GM18861 (cell line): ENCODE measurements around the gene PLD6.
A peak's percentile ranks its signal among the peaks of the same experiment; 100 is the strongest.
"Not testable (repeated sequence)": the region's sequence is repeated elsewhere in the genome, so short reads cannot be mapped to it uniquely, and the experiment has no call there.

Experiments
- ATAC-seq: cut with Tn5 transposase; IDR thresholded peaks from one replicate; pipeline ENCODE4 v1.9.1; 2021; ENCODE audit not compliant: unreplicated experiment

Gene PLD6

DNA sequence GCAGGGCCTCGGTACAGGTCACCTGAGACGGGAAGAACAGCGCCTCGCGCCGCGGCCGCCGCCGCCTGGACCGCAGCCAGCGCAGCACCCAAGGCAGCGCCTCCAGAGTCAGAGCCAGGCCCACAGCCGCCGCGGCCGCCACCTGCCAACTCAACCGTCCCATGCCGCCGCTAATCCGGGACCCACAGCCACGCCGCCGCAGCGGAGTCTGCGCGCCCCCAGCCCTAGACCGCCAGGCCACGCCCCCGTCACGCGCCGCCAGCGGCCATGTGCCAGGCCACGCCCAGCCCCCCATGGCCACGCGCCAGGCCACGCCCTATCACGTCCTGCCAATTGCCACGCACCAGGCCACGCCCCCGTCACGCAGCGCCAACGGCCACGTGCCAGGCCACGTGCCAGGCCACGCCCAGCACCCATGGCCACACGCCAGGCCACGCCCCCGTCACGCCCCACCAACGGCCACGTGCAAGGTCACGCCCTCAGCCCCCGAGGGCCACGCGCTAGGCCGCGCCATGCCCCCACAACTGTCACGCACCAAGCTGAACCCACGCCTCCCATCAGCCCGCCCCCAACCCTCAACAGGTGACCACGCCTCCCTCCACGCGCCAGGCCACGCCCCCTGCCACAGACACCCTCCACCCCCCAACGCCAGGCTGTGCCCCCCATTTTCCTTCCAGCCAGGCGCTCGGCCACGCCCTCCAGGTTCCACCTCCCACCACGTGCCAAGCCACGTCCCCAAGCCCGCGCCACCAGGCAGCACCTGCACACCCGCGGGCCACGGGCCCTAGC, at the start of gene PLD6:
Gene PLD6 (minus strand): TSS at position 210 of the 789 bp plus-strand sequence. CDS start 47 bp downstream, at position 163.
- peak; percentile 39 for ATAC-seq

DNA sequence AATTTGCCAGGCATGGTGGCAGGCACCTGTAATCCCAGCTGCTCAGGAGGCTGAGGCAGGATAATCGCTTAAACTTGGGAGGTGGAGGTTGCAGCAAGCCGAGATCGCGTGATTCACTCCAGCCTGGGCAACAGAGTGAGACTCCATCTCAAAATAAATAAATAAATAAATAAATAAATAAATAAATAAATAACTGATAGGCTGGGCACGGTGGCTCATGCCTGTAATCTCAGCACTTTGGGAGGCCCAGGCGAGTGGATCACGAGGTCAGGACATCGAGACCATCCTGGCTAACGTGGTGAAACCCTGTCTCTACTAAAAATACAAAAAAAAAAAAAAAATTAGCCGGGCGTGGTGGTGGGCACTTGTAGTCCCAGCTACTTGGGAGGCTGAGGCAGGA, 49.6 kb upstream of the PLD6 start:
- not testable (repeated sequence) for ATAC-seq

DNA sequence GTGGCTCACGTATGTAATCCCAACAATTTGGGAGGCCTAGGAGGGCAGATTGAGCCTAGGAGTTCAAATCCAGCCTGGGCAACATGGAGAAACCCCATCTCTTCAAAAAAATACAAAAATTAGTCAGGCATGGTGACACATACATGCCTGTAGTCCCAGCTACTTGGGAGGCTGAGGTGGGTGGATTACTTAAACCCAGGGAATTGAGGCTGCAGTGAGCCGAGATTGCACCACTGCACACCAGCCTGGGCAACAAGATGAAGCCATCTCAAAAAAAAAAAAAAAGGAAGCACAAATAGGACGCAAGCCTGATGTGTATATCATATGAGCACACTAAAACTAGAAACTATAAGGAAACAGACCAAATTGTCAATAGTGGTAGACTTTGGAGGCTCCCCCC, 47.9 kb upstream of the PLD6 start:
- ATAC-seq: no peak

DNA sequence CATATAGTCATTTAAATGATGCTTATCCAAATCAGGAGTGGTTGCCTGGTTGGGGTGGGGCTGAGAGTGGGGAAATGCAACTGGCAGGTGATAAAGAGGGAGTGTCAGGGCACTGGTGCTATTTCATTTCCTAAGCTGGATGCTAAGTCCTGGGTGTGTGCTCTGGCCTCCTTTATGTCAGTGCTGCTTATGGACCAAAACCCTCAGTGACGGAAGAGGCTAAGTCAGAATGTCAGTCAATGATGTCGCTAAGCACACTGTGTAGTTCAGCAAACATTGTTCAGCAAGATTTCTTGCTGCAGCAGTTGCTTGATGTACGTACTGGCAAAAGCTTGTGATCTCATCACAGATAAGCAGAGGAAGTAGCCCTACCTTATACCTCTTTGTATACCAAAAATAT, 47.3 kb upstream of the PLD6 start:
- ATAC-seq: no peak

DNA sequence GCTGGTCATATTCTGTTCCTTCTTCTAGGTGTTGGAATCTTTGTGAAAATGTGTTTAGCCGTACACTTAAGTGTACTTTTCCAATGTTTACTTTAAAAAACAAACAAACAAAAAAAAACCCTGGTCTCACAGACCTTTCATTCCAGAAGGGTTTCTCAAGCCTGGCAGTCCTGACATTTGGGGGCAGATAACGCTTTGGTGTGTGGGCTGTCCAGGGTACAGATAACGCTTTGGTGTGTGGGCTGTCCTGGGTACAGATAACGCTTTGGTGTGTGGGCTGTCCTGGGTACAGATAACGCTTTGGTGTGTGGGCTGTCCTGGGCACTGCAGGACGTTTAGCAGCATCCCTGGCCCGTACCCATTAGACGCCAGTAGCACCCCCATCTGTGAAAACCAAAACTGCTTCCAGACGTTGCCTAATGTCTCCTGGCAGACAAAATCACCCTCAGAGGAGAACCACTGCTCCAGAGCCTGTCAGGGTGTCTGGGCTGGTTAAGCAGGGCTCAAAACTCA, 46.1 kb upstream of the PLD6 start:
- no peak for ATAC-seq

- ATAC-seq: no peak
These were observed 40.7 kb upstream of the PLD6 start for GRCh38 chr17:17246879-17247278.

DNA sequence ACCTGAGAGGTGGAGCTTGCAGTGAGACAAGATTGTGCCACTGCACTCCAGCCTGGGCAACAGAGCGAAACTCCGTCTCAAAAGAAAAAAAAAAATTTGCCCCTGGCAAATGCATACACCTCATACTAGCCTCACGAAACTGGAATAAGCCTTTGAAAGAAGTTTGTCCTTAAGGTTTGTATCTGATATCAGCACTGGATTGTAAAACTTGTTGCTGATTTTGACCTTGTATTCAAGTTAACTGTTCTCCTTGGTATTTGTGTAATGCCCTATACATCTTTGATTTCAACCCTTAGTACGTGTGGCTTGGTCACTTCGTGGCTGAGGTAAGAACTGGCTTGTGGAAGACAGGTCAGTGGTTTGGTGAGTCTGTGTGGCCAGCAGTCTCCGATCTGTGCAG, 37.0 kb upstream of the PLD6 start:
- ATAC-seq: no peak

GRCh38 chr17:17242246-17242645, 36.1 kb upstream of the PLD6 start:
- no peak for ATAC-seq

- no peak for ATAC-seq
These were observed 35.5 kb upstream of the PLD6 start for GRCh38 chr17:17241656-17242055.

- ATAC-seq: no peak
These were observed 33.7 kb upstream of the PLD6 start for GRCh38 chr17:17239832-17240231.

- peak; percentile 53 for ATAC-seq
These were observed 31.1 kb upstream of the PLD6 start, which contains the start of gene FLCN for GRCh38 chr17:17237026-17237799. Gene FLCN, minus strand, starts transcription at chr17:17237168. Its CDS starts 9,031 bp downstream, at chr17:17228137.

DNA sequence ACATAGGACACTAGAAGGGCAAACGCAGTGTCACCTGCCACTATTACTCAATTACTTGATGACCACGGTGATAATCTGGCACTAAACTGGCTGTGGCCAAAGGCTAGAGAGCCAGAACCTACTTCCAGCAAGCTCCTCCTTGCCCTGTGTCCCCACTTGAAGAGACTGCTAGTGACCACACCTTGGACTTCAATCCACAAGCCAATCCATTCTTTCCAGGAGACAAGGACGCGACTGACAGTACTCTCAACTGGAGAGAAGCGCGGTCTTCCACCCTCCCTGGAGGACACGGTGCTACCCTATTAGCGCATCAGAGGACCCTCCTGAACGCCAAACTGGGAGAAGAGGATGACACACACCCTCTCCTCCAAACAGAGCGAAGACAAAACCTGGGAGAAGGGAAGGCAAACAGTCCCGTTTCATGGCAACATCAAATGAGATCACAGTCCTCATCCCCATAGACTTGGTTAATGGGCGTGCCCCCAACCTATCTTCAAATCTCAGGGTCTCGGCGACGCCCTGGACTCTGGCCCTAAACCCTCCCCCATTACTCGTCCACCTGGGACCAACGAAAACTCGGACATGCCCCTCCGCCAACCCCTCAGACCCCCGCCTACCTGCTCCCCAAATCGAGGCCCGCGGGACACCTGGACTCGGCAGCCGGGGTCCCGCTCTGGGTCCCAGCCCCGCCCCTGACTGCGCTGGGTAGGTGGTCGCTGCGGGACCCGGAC, 30.3 kb upstream of the PLD6 start:
- ATAC-seq: no peak

GRCh38 chr17:17235212-17236174, 29.4 kb upstream of the PLD6 start:
- no peak for ATAC-seq

- no peak for ATAC-seq
These were observed 26.1 kb upstream of the PLD6 start for GRCh38 chr17:17232303-17232621.

DNA sequence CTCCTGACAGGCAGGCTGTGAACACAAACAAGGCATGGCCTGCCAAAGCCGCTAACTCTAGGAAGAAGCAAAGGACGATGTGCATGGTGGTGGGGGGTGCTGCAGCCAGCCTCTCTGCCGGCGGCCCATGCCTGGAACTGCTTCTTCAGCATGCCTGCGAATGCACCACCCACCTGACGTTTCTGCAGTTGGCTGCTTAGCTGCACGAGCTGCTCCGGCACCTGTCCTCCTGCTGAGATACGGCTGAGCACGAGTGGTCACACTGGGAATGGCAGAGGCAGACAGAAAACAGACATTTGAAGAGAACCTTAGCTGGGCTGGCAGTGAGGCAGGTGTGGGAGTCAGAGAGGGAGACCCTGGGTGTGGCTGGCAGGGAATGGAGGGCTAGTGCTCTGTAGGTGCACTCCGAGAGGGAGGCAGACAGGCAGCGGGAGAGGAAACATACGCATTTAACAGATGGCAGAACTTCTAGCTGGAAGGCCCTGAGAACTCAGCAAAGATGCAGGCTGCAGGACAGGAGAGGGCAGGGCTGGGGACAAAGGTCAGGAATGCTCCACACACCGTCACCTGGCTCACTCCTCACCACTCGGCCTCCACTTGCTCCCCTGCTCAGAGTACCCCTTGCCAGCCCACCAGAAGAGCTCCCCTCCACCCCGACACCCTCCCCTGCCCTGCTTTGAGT, 25.6 kb upstream of the PLD6 start:
- no peak for ATAC-seq

GRCh38 chr17:17229416-17230384, 23.6 kb upstream of the PLD6 start:
- no peak for ATAC-seq

- ATAC-seq: no peak
These were observed 22.6 kb upstream of the PLD6 start for GRCh38 chr17:17228521-17229279.
